Neural progenitor cell (in vitro differentiated cells): ENCODE results near the gene HLA-DPB1. TPM values are rescaled to one million over a fixed set of nuclear protein-coding genes. Genes with fewer than 3 reads are reported as not detected.

Experiments used
- DNase-seq: peaks from one replicate; pipeline ENCODE4 v3.0.0-alpha.2; 2016; ENCODE audit warnings: low spot score
- H2AFZ ChIP-seq: fragments of 200-600 bp; sonication (generic); replicated peaks from 2 replicates; pipeline ENCODE4 v1.6.1; 2016; ENCODE audit warnings: antibody characterized with exemption
- H3F3A ChIP-seq: fragments of 200-600 bp; sonication (generic); 2 replicates; pipeline ENCODE4 v1.6.1; 2016; ENCODE audit warnings: antibody characterized with exemption, low read depth
- H3K27ac ChIP-seq: fragments of 200-600 bp; sonication (generic); 2 replicates; pipeline ENCODE4 v1.5.1; 2016; ENCODE audit warnings: mild to moderate bottlenecking
- H3K27me3 ChIP-seq: fragments of 200-600 bp; sonication (generic); 2 replicates; pipeline ENCODE4 v1.6.1; 2016; ENCODE audit warnings: mild to moderate bottlenecking, moderate library complexity
- H3K36me3 ChIP-seq: fragments of 200-600 bp; sonication (generic); 2 replicates; pipeline ENCODE4 v1.5.1; 2016
- H3K4me1 ChIP-seq: fragments of 200-600 bp; sonication (generic); 2 replicates; pipeline ENCODE4 v1.6.1; 2016; ENCODE audit warnings: mixed run types
- H3K4me2 ChIP-seq: fragments of 200-600 bp; sonication (generic); 2 replicates; pipeline ENCODE4 v1.6.1; 2016
- H3K4me3 ChIP-seq: fragments of 200-600 bp; sonication (generic); 2 replicates; pipeline ENCODE4 v1.5.1; 2016
- H3K79me2 ChIP-seq: fragments of 200-600 bp; sonication (generic); 2 replicates; pipeline ENCODE4 v1.6.1; 2016; ENCODE audit warnings: low read depth
- H3K9ac ChIP-seq: fragments of 200-600 bp; sonication (generic); 2 replicates; pipeline ENCODE4 v1.6.1; 2016
- H3K9me3 ChIP-seq: fragments of 200-600 bp; sonication (generic); 2 replicates; pipeline ENCODE4 v1.5.1; 2016; ENCODE audit warnings: low read depth
- H4K20me1 ChIP-seq: fragments of 200-600 bp; sonication (generic); 2 replicates; pipeline ENCODE4 v1.6.1; 2016; ENCODE audit warnings: low read depth
- H3K27ac Mint-ChIP-seq: 3 replicates; pipeline ENCODE4 v1.8.0; 2021; ENCODE audit warnings: mixed read lengths
- H3K27me3 Mint-ChIP-seq: 2 replicates; pipeline ENCODE4 v1.8.0; 2022; ENCODE audit warnings: low read depth, mild to moderate bottlenecking, inconsistent platforms, moderate library complexity, mixed read lengths; ENCODE audit not compliant: insufficient read depth
- H3K36me3 Mint-ChIP-seq: 3 replicates; pipeline ENCODE4 v1.8.0; 2021; ENCODE audit warnings: mixed read lengths
- H3K4me1 Mint-ChIP-seq: 3 replicates; pipeline ENCODE4 v1.8.0; 2021; ENCODE audit warnings: mixed read lengths
- H3K4me3 Mint-ChIP-seq: 3 replicates; pipeline ENCODE4 v1.8.0; 2021; ENCODE audit warnings: mild to moderate bottlenecking, moderate library complexity, mixed read lengths
- H3K9me3 Mint-ChIP-seq: 3 replicates; pipeline ENCODE4 v1.8.0; 2020; ENCODE audit warnings: mixed read lengths
- EZH2 ChIP-seq: fragments of 200-600 bp; sonication (generic); IDR thresholded peaks from 2 replicates; pipeline ENCODE4 v1.6.1; 2017; ENCODE audit warnings: antibody characterized with exemption, mild to moderate bottlenecking, moderate library complexity
- EZH2phosphoT487 ChIP-seq: fragments of 200-600 bp; sonication (generic); IDR thresholded peaks from 2 replicates; pipeline ENCODE4 v1.6.1; 2017; ENCODE audit warnings: antibody characterized with exemption
- total RNA-seq: library from RNA; depleted of rRNA; stranded (reverse); fragments of >200 nt; gene quantifications from 2 replicates; pipeline ENCODE4 v1.2.3, GENCODE V29; 2015; ENCODE audit warnings: low replicate concordance
- TF ChIP-seq, protein P1 (sequence below): fragments of 200-600 bp; sonication (generic); IDR thresholded peaks from 2 replicates; pipeline ENCODE4 v1.5.1; 2017; ENCODE audit warnings: antibody characterized with exemption, mild to moderate bottlenecking

The HLA-DPB1 gene
- 8.0 and 23.3 TPM in 2 replicates for total RNA-seq

DNA sequence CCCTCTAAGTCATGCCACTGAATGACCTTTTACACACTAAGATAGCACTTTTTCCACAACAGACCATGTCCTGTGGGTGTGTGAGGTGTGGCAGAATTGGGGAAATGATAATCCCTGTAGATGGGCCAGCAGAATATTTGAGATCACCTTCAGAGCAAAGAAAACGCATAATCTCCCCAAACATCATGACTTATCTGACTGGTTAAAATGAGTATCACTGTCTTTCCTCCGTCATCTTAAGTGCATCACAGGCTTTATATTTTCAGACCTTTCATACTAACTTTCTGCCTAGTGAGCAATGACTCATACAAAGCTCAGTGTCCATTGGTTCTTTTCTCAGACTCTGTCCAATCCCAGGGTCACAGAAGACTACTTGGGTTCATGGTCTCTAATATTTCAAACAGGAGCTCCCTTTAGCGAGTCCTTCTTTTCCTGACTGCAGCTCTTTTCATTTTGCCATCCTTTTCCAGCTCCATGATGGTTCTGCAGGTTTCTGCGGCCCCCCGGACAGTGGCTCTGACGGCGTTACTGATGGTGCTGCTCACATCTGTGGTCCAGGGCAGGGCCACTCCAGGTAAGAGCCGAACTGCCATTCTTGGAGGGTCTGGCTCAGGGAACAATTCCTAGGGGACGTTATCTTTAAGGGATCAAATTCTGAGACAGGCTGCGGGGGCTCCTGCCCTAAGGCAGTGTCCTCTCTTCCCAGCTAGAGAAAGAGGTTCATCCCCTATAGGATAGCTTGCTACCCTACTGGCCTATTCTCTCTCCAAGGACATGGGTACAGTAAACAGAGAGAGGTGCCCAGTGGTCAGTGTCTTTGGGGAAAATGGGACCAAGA is at the start of gene HLA-DPB1:
Gene HLA-DPB1, plus strand, starts transcription at position 423 of the 838 bp plus-strand sequence. Its CDS starts 52 bp downstream, at position 475.
- peaks cover 4% of the 10 kb centered on the region for H3F3A ChIP-seq
- no peak within 1 kb of the TSS for H3K4me2 ChIP-seq
- no peaks in the 10 kb centered on the region for H3K36me3 ChIP-seq
- DNase-seq, result peak; percentile 40
- H4K20me1 ChIP-seq, result no peaks in the 10 kb centered on the region
- no peaks in the 10 kb centered on the region for H3K36me3 Mint-ChIP-seq
- H3K27ac ChIP-seq, result no peak within 1 kb of the TSS
- no peak within 1 kb of the TSS for H3K4me3 Mint-ChIP-seq
- TF ChIP-seq, protein P1, sequence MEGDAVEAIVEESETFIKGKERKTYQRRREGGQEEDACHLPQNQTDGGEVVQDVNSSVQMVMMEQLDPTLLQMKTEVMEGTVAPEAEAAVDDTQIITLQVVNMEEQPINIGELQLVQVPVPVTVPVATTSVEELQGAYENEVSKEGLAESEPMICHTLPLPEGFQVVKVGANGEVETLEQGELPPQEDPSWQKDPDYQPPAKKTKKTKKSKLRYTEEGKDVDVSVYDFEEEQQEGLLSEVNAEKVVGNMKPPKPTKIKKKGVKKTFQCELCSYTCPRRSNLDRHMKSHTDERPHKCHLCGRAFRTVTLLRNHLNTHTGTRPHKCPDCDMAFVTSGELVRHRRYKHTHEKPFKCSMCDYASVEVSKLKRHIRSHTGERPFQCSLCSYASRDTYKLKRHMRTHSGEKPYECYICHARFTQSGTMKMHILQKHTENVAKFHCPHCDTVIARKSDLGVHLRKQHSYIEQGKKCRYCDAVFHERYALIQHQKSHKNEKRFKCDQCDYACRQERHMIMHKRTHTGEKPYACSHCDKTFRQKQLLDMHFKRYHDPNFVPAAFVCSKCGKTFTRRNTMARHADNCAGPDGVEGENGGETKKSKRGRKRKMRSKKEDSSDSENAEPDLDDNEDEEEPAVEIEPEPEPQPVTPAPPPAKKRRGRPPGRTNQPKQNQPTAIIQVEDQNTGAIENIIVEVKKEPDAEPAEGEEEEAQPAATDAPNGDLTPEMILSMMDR, result no peak
- no peak for TF ChIP-seq EZH2phosphoT487
- no peak for TF ChIP-seq EZH2
- no peaks in the 10 kb centered on the region for H3K9me3 Mint-ChIP-seq
- peaks cover 16% of the 10 kb centered on the region for H3K4me1 Mint-ChIP-seq
- H3K4me3 ChIP-seq, result no peak within 1 kb of the TSS
- H3K27me3 ChIP-seq, result peaks cover 4% of the 10 kb centered on the region
- no peaks in the 10 kb centered on the region for H3K4me1 ChIP-seq
- peak within 1 kb of the TSS; percentile 50 for H2AFZ ChIP-seq
- no peak within 1 kb of the TSS for H3K27ac Mint-ChIP-seq
- no peak within 1 kb of the TSS for H3K9ac ChIP-seq
- H3K79me2 ChIP-seq, result no peaks in the 10 kb centered on the region
- H3K27me3 Mint-ChIP-seq, result peaks cover 12% of the 10 kb centered on the region
- no peaks in the 10 kb centered on the region for H3K9me3 ChIP-seq

DNA sequence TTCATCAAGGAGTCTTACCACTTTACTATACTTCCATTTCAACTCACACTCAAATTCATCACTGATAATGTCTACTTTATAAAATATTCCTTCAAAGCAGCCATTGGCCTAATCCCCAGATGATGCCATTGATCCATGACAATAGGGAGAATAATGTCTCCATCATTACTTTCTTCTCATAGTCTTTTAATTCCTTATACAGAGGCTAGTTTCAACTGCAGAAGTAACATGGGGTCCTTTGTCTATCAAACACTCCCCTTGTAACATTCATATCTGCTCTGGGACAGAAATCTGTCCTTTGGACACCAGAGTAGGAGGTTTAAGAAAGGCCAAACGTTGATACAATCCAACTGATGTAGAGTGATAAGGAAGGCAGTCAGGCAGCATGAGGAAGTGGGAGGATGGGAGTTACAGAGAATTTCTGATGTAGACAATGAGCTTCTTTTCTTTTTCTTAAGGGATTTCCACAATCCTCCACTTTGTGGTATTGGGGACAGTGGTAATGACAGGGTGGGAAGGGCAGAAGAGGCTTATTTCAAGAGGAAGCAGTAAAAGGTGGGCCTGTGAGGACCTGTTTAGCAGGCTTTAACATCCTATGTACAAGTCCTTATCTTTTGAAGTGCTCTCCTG is 47.5 kb upstream of the HLA-DPB1 start:
- no peaks in the 10 kb centered on the region for H3K9me3 Mint-ChIP-seq

DNA sequence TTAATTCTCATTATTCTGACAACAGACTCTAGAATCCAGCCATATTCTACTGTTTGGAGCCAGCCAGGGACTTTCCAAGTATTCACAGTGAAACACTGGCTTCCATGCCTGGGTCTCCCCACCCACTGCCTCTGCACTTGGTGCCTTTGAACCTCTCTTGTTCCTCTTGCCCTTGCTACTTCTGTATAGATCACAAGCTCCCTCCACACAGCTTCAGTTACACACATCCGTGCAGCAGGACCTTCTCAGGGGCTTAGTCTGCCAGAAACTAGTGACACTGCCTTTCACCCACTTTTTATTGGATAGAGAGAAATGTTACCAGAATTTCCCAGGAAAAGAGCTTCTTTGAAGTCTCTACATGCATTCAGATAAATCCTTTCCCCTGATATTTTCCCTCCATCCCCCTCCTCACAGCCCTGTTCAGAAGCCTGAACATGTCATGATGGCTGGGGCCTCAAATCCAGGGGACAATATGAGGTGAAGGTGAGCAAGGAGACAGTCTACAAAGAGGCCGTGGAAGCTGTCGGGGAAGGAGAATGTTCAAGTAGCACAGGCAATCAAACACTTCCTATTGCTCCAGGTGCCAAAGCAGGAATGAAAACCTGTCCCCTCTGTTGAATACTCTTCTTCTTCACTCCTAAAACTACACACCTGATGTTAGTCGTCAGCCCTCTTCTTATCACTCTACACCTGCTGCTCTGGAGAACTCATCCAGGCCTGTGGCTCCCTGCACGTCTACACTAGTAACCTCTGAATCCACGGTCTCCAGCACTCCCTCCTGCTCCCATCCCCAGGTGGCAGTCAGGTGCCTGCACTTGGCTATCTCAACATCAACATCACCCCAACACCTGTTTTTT is 46.2 kb upstream of the HLA-DPB1 start:
- no peak overlapping the region for H3K27ac ChIP-seq
- no peaks in the 10 kb centered on the region for H3K79me2 ChIP-seq
- Mint-ChIP-seq H3K36me3 (no peaks in the 10 kb centered on the region), H3K4me3 (no peak overlapping the region), H3K4me1 (no peaks in the 10 kb centered on the region), H3K27me3 (peaks cover 2% of the 10 kb centered on the region), H3K9me3 (peaks cover 1% of the 10 kb centered on the region), H3K27ac (no peak overlapping the region)
- no peak overlapping the region for H3K9ac ChIP-seq
- TF ChIP-seq, protein P1, result no peak
- TF ChIP-seq EZH2phosphoT487 (no peak), EZH2 (no peak)
- H3K9me3 ChIP-seq, result no peaks in the 10 kb centered on the region
- H3K4me3 ChIP-seq, result no peak overlapping the region
- no peak overlapping the region for H3K4me2 ChIP-seq
- no peak for DNase-seq
- H3K36me3 ChIP-seq, result no peaks in the 10 kb centered on the region
- H2AFZ ChIP-seq, result no peak overlapping the region
- H3K27me3 ChIP-seq, result peaks cover 17% of the 10 kb centered on the region
- no peaks in the 10 kb centered on the region for H3K4me1 ChIP-seq
- H4K20me1 ChIP-seq, result no peaks in the 10 kb centered on the region
- no peaks in the 10 kb centered on the region for H3F3A ChIP-seq

More for the DNA sequence above, 47.5 kb upstream of the HLA-DPB1 start:
- H3F3A ChIP-seq, result no peaks in the 10 kb centered on the region
- Mint-ChIP-seq H3K4me1 (no peaks in the 10 kb centered on the region), H3K27me3 (peaks cover 2% of the 10 kb centered on the region), H3K4me3 (no peak overlapping the region), H3K36me3 (no peaks in the 10 kb centered on the region), H3K27ac (no peak overlapping the region)
- no peak overlapping the region for H3K4me2 ChIP-seq
- no peak overlapping the region for H3K9ac ChIP-seq
- H3K79me2 ChIP-seq, result no peaks in the 10 kb centered on the region
- H3K27ac ChIP-seq, result no peak overlapping the region
- no peaks in the 10 kb centered on the region for H3K4me1 ChIP-seq
- no peaks in the 10 kb centered on the region for H3K36me3 ChIP-seq
- H2AFZ ChIP-seq, result no peak overlapping the region
- H3K4me3 ChIP-seq, result no peak overlapping the region
- H3K9me3 ChIP-seq, result no peaks in the 10 kb centered on the region
- peaks cover 17% of the 10 kb centered on the region for H3K27me3 ChIP-seq
- DNase-seq, result no peak
- TF ChIP-seq, protein P1, result no peak
- TF ChIP-seq EZH2, result no peak
- TF ChIP-seq EZH2phosphoT487, result no peak
- H4K20me1 ChIP-seq, result no peaks in the 10 kb centered on the region
